ENCODE results near the gene PDCD11.
"Not testable (repeated sequence)": the region's sequence is repeated elsewhere in the genome, so short reads cannot be mapped to it uniquely, and the experiment has no call there.

PDCD11 gene

GRCh38 chr10:103416436-103417147, 20.2 kb downstream of the PDCD11 start:
- peak in 7 of 14 donors; percentile 3 to 56 (median 6) for DNase-seq

GRCh38 chr10:103417148-103417469, 20.7 kb downstream of the PDCD11 start:
- not testable (repeated sequence) for DNase-seq

- DNase-seq, result peak in 1 of 14 donors; percentile 84
Observed at GRCh38 chr10:103417601-103418000, 21.2 kb downstream of the PDCD11 start.

- no peak for DNase-seq
Observed at GRCh38 chr10:103419101-103419500, 22.7 kb downstream of the PDCD11 start.

- no peak for DNase-seq
Observed at GRCh38 chr10:103423748-103424147, 27.3 kb downstream of the PDCD11 start.

- no peak for DNase-seq
Observed at GRCh38 chr10:103427866-103428265, 31.4 kb downstream of the PDCD11 start.

- no peak for DNase-seq
Observed at GRCh38 chr10:103428989-103429643, 32.7 kb downstream of the PDCD11 start.

GRCh38 chr10:103429647-103430046, 33.2 kb downstream of the PDCD11 start:
- no peak for DNase-seq

- no peak for DNase-seq
Observed at GRCh38 chr10:103431902-103432301, 35.5 kb downstream of the PDCD11 start.

GRCh38 chr10:103433858-103434257, 37.4 kb downstream of the PDCD11 start:
- no peak for DNase-seq

- no peak for DNase-seq
Observed at GRCh38 chr10:103439776-103440175, 43.4 kb downstream of the PDCD11 start.

GRCh38 chr10:103440416-103440815, 44.0 kb downstream of the PDCD11 start:
- no peak for DNase-seq

GRCh38 chr10:103441206-103441605, 44.8 kb downstream of the PDCD11 start:
- DNase-seq, result no peak

GRCh38 chr10:103441611-103442010, 45.2 kb downstream of the PDCD11 start:
- DNase-seq, result no peak

- DNase-seq, result peak in 5 of 14 donors; percentile 8 to 36 (median 12)
Observed at GRCh38 chr10:103442031-103442461, 45.6 kb downstream of the PDCD11 start.

- DNase-seq, result no peak
Observed at GRCh38 chr10:103443475-103444185, 47.2 kb downstream of the PDCD11 start.

GRCh38 chr10:103444478-103444877, 48.1 kb downstream of the PDCD11 start:
- DNase-seq, result no peak

GRCh38 chr10:103445366-103445765, 48.9 kb downstream of the PDCD11 start:
- no peak for DNase-seq

GRCh38 chr10:103445767-103446567, 49.5 kb downstream of the PDCD11 start:
- peak in 6 of 14 donors; percentile 3 to 61 (median 10) for DNase-seq

GRCh38 chr10:103447187-103447586, 50.8 kb downstream of the PDCD11 start:
- no peak for DNase-seq

GRCh38 chr10:103448746-103449145, 52.3 kb downstream of the PDCD11 start:
- DNase-seq, result no peak
